ENCODE results near the gene XCR1.

GRCh38 chr3:45969953-45970352 lies 57.3 kb downstream of the XCR1 start:
- TF ChIP-seq CTCF (IDR thresholded peaks at IDR 0.05), result no peak
- no peak for TF ChIP-seq POLR2AphosphoS5 (IDR thresholded peaks at IDR 0.05)
- no peak for TF ChIP-seq POLR2A (IDR thresholded peaks at IDR 0.05)
- TF ChIP-seq EP300 (IDR thresholded peaks at IDR 0.05), result no peak

Measured in sigmoid colon (tissue), 4 donors.